Measurements from ENCODE around the gene SPARCL1. TPM values are rescaled to one million over a fixed set of nuclear protein-coding genes. Genes with fewer than 3 reads are reported as not detected.

The SPARCL1 gene
- total and polyA plus RNA-seq, 4 donors, result 1.9 to 25.8 (median 13.3) TPM

- Histone ChIP-seq H3K4me1 (ENCODE audit: control insufficient read depth in 4 of 4, insufficient read depth in 4 of 4, low read length in 3 of 4) (no peaks in the 10 kb centered on the region), H3K27me3 (ENCODE audit: control insufficient read depth in 4 of 4, insufficient read depth in 4 of 4, low read length in 3 of 4) (no peaks in the 10 kb centered on the region), H3K36me3 (ENCODE audit: control insufficient read depth in 4 of 4, insufficient read depth in 3 of 4, low read depth in 1 of 4, low read length in 3 of 4) (no peaks in the 10 kb centered on the region), H3K9me3 (ENCODE audit: control insufficient read depth in 4 of 4, low read length in 3 of 4) (no peaks in the 10 kb centered on the region), H3K9ac (ENCODE audit: low read depth in 1 of 2, low read length in 2 of 2) (no peak overlapping the region), H3K27ac (ENCODE audit: low read depth in 1 of 2, low read length in 2 of 2) (no peak overlapping the region), H3K4me3 (ENCODE audit: low read depth in 1 of 3, low read length in 3 of 3) (no peak overlapping the region)
- TF ChIP-seq SP1 (IDR thresholded peaks at IDR 0.05) (no peak), ZBTB33 (IDR thresholded peaks at IDR 0.05) (no peak), YY1 (IDR thresholded peaks at IDR 0.05) (no peak), TAF1 (conservative IDR thresholded peaks at IDR 0.05) (no peak), FOXA1 (IDR thresholded peaks at IDR 0.05) (no peak), CTCF (IDR thresholded peaks at IDR 0.05; ENCODE audit: low read depth, low read length, missing input control) (no peak), REST (IDR thresholded peaks at IDR 0.05) (no peak), HNF4A (conservative IDR thresholded peaks at IDR 0.05) (no peak)
- no peak for DNase-seq (ENCODE audit: low spot score)
- 54% methylated on average over 8 of the region's 8 CpGs for WGBS
Measured at GRCh38 chr4:87559090-87559837, 30.1 kb upstream of the SPARCL1 start.

GRCh38 chr4:87557348-87557747 is 28.2 kb upstream of the SPARCL1 start:
- DNase-seq (ENCODE audit: low spot score), result no peak
- WGBS, result 32% methylated on average over 2 of the region's 2 CpGs
- H3K9ac ChIP-seq (ENCODE audit: low read depth in 1 of 2, low read length in 2 of 2), result no peak overlapping the region
- TF ChIP-seq TAF1 (conservative IDR thresholded peaks at IDR 0.05), result no peak
- TF ChIP-seq FOXA2 (IDR thresholded peaks at IDR 0.05), result no peak
- no peak for TF ChIP-seq SP1 (IDR thresholded peaks at IDR 0.05)
- TF ChIP-seq ZBTB33 (IDR thresholded peaks at IDR 0.05), result no peak
- TF ChIP-seq ATF3 (IDR thresholded peaks at IDR 0.05), result no peak
- TF ChIP-seq RAD21 (IDR thresholded peaks at IDR 0.05), result no peak
- no peak for TF ChIP-seq RXRA (IDR thresholded peaks at IDR 0.05)
- no peak for TF ChIP-seq FOXA1 (IDR thresholded peaks at IDR 0.05)
- TF ChIP-seq REST (IDR thresholded peaks at IDR 0.05), result no peak
- TF ChIP-seq GABPA (IDR thresholded peaks at IDR 0.05 in 1 of 2, conservative IDR thresholded peaks at IDR 0.05 in 1 of 2), result no peak
- TF ChIP-seq YY1 (IDR thresholded peaks at IDR 0.05), result no peak
- no peak for TF ChIP-seq CTCF (IDR thresholded peaks at IDR 0.05; ENCODE audit: low read depth, low read length, missing input control)
- no peak for TF ChIP-seq HNF4A (conservative IDR thresholded peaks at IDR 0.05)

More at GRCh38 chr4:87557348-87557747, 28.2 kb upstream of the SPARCL1 start:
- Histone ChIP-seq H3K4me1 (ENCODE audit: control insufficient read depth in 4 of 4, insufficient read depth in 4 of 4, low read length in 3 of 4) (no peaks in the 10 kb centered on the region), H3K4me3 (ENCODE audit: low read depth in 1 of 3, low read length in 3 of 3) (no peak overlapping the region), H3K27me3 (ENCODE audit: control insufficient read depth in 4 of 4, insufficient read depth in 4 of 4, low read length in 3 of 4) (no peaks in the 10 kb centered on the region), H3K36me3 (ENCODE audit: control insufficient read depth in 4 of 4, insufficient read depth in 3 of 4, low read depth in 1 of 4, low read length in 3 of 4) (no peaks in the 10 kb centered on the region), H3K27ac (ENCODE audit: low read depth in 1 of 2, low read length in 2 of 2) (no peak overlapping the region), H3K9me3 (ENCODE audit: control insufficient read depth in 4 of 4, low read length in 3 of 4) (no peaks in the 10 kb centered on the region)

All from liver (tissue), 9 donors.